Mesendoderm (in vitro differentiated cells): ENCODE data around the gene PIP5K1A.

Experiments
- DNase-seq: peaks from one replicate; pipeline ENCODE4 v3.0.0; 2013
- H2AK5ac ChIP-seq: 2 replicates; pipeline ENCODE4 v1.6.1; 2013; ENCODE audit warnings: low read length, inconsistent platforms
- H2BK120ac ChIP-seq: 2 replicates; pipeline ENCODE4 v1.6.1; 2013; ENCODE audit warnings: low read depth, mild to moderate bottlenecking, low read length, moderate library complexity, mixed read lengths
- H2BK15ac ChIP-seq: replicated peaks from 2 replicates; pipeline ENCODE4 v1.6.1; 2013; ENCODE audit warnings: low read depth, mild to moderate bottlenecking, moderate library complexity
- H2BK5ac ChIP-seq: 2 replicates; pipeline ENCODE4 v1.6.1; 2013; ENCODE audit warnings: low read length, inconsistent platforms
- H3K18ac ChIP-seq: 2 replicates; pipeline ENCODE4 v1.6.1; 2013; ENCODE audit warnings: mild to moderate bottlenecking, low read length, mixed read lengths
- H3K23ac ChIP-seq: one replicate; pipeline ENCODE4 v1.6.1; 2013; ENCODE audit warnings: low read length
- H3K27ac ChIP-seq: 2 replicates; pipeline ENCODE4 v1.5.1; 2013; ENCODE audit warnings: low read depth, mild to moderate bottlenecking, inconsistent platforms, low read length, moderate library complexity
- H3K27me3 ChIP-seq: 2 replicates; pipeline ENCODE4 v1.6.1; 2013; ENCODE audit warnings: low read length, control low read depth, mild to moderate bottlenecking, inconsistent platforms; ENCODE audit not compliant: insufficient read depth, poor library complexity
- H3K36me3 ChIP-seq: 2 replicates; pipeline ENCODE4 v1.6.1; 2013; ENCODE audit warnings: low read length, inconsistent platforms; ENCODE audit not compliant: control insufficient read depth, insufficient read depth
- H3K4ac ChIP-seq: one replicate; pipeline ENCODE4 v1.6.1; 2013; ENCODE audit warnings: low read depth, mild to moderate bottlenecking, low read length, moderate library complexity
- H3K4me1 ChIP-seq: 2 replicates; pipeline ENCODE4 v1.6.1; 2013; ENCODE audit warnings: low read depth, low read length, inconsistent platforms; ENCODE audit not compliant: control insufficient read depth
- H3K4me2 ChIP-seq: 2 replicates; pipeline ENCODE4 v1.6.1; 2013; ENCODE audit warnings: low read length
- H3K4me3 ChIP-seq: 2 replicates; pipeline ENCODE4 v1.5.1; 2013; ENCODE audit warnings: mild to moderate bottlenecking, low read length
- H3K56ac ChIP-seq: one replicate; pipeline ENCODE4 v1.6.1; 2013; ENCODE audit warnings: low read length
- H3K79me1 ChIP-seq: 2 replicates; pipeline ENCODE4 v1.6.1; 2013; ENCODE audit warnings: low read length, inconsistent platforms
- H3K79me2 ChIP-seq: 2 replicates; pipeline ENCODE4 v1.6.1; 2013; ENCODE audit warnings: mild to moderate bottlenecking, low read length; ENCODE audit not compliant: control insufficient read depth, insufficient read depth
- H3K9ac ChIP-seq: 2 replicates; pipeline ENCODE4 v1.6.1; 2013; ENCODE audit warnings: low read length, inconsistent platforms
- H4K5ac ChIP-seq: one replicate; pipeline ENCODE4 v1.6.1; 2013; ENCODE audit warnings: low read length
- H4K8ac ChIP-seq: one replicate; pipeline ENCODE4 v1.6.1; 2013; ENCODE audit warnings: low read depth, mild to moderate bottlenecking, control low read depth, low read length, moderate library complexity
- WGBS: extraction: QIAGEN DNeasy Blood & Tissue Kit; methylation state at CpG from one replicate; pipeline ENCODE4 v1.1.7; 2013; ENCODE audit warnings: low lambda C conversion rate, missing lambda C conversion rate; ENCODE audit not compliant: insufficient coverage; ENCODE audit errors: extremely low coverage; 5-methylcytosine and 5-hydroxymethylcytosine counted together

Gene PIP5K1A

GRCh38 chr1:151222130-151222529, 23.8 kb downstream of the PIP5K1A start:
- no CpG with 5 or more reads among the region's 4 CpGs for WGBS
- peaks cover 29% of the 10 kb centered on the region for H3K79me2 ChIP-seq
- peaks cover 1% of the 10 kb centered on the region for H3K36me3 ChIP-seq
- no peak overlapping the region for H3K4me2 ChIP-seq
- no peak overlapping the region for H3K56ac ChIP-seq
- no peak overlapping the region for H2BK120ac ChIP-seq
- H4K5ac ChIP-seq = no peak overlapping the region
- no peaks in the 10 kb centered on the region for H3K27me3 ChIP-seq
- H2BK15ac ChIP-seq = no peak overlapping the region
- no peak overlapping the region for H3K4ac ChIP-seq
- peak; percentile 45 for DNase-seq
- H4K8ac ChIP-seq = no peak overlapping the region
- no peak overlapping the region for H2AK5ac ChIP-seq
- no peak overlapping the region for H2BK5ac ChIP-seq
- H3K79me1 ChIP-seq = peaks cover 12% of the 10 kb centered on the region
- no peak overlapping the region for H3K23ac ChIP-seq
- no peak overlapping the region for H3K9ac ChIP-seq
- no peak overlapping the region for H3K18ac ChIP-seq
- H3K27ac ChIP-seq = no peak overlapping the region
- no peaks in the 10 kb centered on the region for H3K4me1 ChIP-seq
- no peak overlapping the region for H3K4me3 ChIP-seq

GRCh38 chr1:151235235-151235634, 36.9 kb downstream of the PIP5K1A start:
- Histone ChIP-seq H3K9ac (no peak overlapping the region), H2BK5ac (no peak overlapping the region), H3K4me2 (no peak overlapping the region), H3K27me3 (no peaks in the 10 kb centered on the region), H2BK120ac (no peak overlapping the region), H3K23ac (no peak overlapping the region), H4K5ac (no peak overlapping the region), H3K36me3 (peaks cover 24% of the 10 kb centered on the region), H4K8ac (no peak overlapping the region), H2BK15ac (no peak overlapping the region), H3K79me2 (no peaks in the 10 kb centered on the region), H3K56ac (no peak overlapping the region), H3K4me1 (no peaks in the 10 kb centered on the region), H3K79me1 (no peaks in the 10 kb centered on the region), H3K4ac (no peak overlapping the region), H3K4me3 (no peak overlapping the region), H3K18ac (no peak overlapping the region), H2AK5ac (no peak overlapping the region), H3K27ac (no peak overlapping the region)
- no CpG with 5 or more reads among the region's 6 CpGs for WGBS
- no peak for DNase-seq

DNA sequence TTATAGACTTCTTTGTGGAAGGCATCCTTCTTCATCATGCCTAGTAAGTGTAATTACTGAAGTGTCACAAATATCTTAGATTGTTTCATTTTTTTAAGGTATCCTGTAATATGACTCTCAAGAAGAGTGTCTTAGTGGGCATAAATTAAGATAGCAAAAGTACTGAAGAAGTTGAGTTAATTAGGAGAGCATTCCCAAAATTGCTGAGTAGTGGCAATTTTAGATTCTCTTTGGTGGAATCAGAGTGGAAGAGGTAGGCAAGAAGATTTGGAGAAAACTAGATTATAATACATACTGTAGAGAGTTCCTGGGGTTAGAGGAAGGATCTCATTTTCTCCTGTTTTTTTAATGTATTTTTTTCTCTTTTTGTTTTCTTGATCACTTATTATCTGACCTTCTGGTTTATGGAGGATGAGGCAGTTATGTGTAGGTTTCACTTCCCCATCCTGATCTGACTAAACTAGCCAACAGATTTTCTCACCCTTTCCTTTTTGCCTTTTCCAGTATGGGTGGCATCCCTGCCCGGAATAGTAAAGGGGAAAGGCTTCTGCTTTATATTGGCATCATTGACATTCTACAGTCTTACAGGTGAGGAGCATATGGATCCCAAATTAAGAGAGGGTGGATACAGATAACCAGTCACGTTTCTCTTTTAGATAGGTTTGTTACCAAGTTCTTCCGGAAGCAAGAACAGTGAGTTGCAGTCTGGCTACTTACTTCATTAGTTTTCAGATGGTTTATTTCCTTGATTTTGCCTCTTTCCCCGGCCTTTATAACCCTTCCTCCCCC, 39.5 kb downstream of the PIP5K1A start:
- H3K56ac ChIP-seq = no peak overlapping the region
- no peak overlapping the region for H3K9ac ChIP-seq
- no peak for DNase-seq
- H4K8ac ChIP-seq = no peak overlapping the region
- no peak overlapping the region for H3K18ac ChIP-seq
- no peak overlapping the region for H2BK15ac ChIP-seq
- H3K4ac ChIP-seq = no peak overlapping the region
- no peaks in the 10 kb centered on the region for H3K79me2 ChIP-seq
- no peak overlapping the region for H3K23ac ChIP-seq
- no peak overlapping the region for H3K27ac ChIP-seq
- no peaks in the 10 kb centered on the region for H3K79me1 ChIP-seq
- no peak overlapping the region for H2BK5ac ChIP-seq
- H3K4me1 ChIP-seq = no peaks in the 10 kb centered on the region
- no peak overlapping the region for H2BK120ac ChIP-seq
- H2AK5ac ChIP-seq = no peak overlapping the region
- no peak overlapping the region for H3K4me3 ChIP-seq
- no peak overlapping the region for H3K4me2 ChIP-seq
- WGBS = no CpG with 5 or more reads among the region's 4 CpGs
- H4K5ac ChIP-seq = no peak overlapping the region
- H3K36me3 ChIP-seq = peaks cover 16% of the 10 kb centered on the region
- H3K27me3 ChIP-seq = no peaks in the 10 kb centered on the region

DNA sequence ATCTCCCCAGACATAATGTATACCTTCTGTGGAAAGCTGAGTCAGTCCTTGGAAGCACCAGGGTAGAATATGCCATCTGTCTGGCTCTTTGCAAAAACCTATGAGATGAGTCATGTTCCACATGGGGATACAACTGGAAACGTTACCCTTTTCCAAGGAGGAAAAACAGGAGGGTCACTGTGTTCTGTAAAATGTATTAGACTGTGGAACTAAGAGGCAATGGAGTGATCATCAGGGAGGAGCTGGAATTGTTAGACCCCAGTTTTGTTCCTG, 40.1 kb downstream of the PIP5K1A start:
- Histone ChIP-seq H3K9ac (no peak overlapping the region), H2AK5ac (no peak overlapping the region), H3K36me3 (peaks cover 20% of the 10 kb centered on the region), H3K23ac (no peak overlapping the region), H2BK120ac (no peak overlapping the region), H3K4ac (no peak overlapping the region), H2BK5ac (no peak overlapping the region), H4K5ac (no peak overlapping the region), H3K56ac (no peak overlapping the region), H3K18ac (no peak overlapping the region), H3K4me2 (no peak overlapping the region), H3K79me2 (no peaks in the 10 kb centered on the region), H3K79me1 (no peaks in the 10 kb centered on the region), H3K4me1 (no peaks in the 10 kb centered on the region), H4K8ac (no peak overlapping the region), H3K4me3 (no peak overlapping the region), H3K27me3 (no peaks in the 10 kb centered on the region), H2BK15ac (no peak overlapping the region), H3K27ac (no peak overlapping the region)
- WGBS = no CpG with 5 or more reads among the region's 1 CpG
- no peak for DNase-seq

- Histone ChIP-seq H4K5ac (no peak overlapping the region), H2BK120ac (no peak overlapping the region), H4K8ac (no peak overlapping the region), H2BK5ac (no peak overlapping the region), H3K9ac (no peak overlapping the region), H2AK5ac (no peak overlapping the region), H3K4me3 (no peak overlapping the region), H3K79me1 (no peaks in the 10 kb centered on the region), H3K27me3 (no peaks in the 10 kb centered on the region), H3K36me3 (peaks cover 13% of the 10 kb centered on the region), H3K27ac (no peak overlapping the region), H3K79me2 (no peaks in the 10 kb centered on the region), H3K18ac (no peak overlapping the region), H3K56ac (no peak overlapping the region), H3K4me1 (no peaks in the 10 kb centered on the region), H3K23ac (no peak overlapping the region), H3K4me2 (no peak overlapping the region), H3K4ac (no peak overlapping the region), H2BK15ac (no peak overlapping the region)
- WGBS = no CpG with 5 or more reads among the region's 2 CpGs
- DNase-seq = no peak
Observed at GRCh38 chr1:151242442-151242841, 44.1 kb downstream of the PIP5K1A start.

DNA sequence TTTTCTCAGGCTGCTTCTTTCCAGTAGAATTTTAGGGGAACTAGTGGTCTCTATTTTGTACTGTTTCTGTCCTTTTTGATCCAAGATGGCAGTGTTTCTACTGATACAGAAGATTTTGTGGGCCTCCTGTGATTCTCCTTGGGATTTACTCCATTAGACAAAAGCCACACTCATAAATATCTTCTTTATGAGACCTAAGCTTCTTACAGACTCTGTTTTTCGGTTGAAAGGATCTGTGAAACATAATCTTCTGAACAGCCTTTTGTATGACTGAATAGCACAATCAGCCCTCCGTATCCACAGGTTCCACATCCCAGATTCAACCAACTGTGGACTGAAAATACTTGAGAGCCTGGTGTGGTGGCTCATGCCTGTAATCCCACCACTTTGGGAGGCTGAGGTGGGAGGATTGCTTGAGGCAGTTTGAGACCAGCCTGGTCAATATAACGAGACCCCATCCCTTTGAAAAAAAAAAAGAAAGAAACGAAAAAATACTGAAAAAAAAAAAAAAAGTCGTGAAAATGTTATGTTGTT, 45.4 kb downstream of the PIP5K1A start:
- no peak overlapping the region for H3K18ac ChIP-seq
- no peak overlapping the region for H2BK5ac ChIP-seq
- H2AK5ac ChIP-seq = no peak overlapping the region
- H2BK120ac ChIP-seq = no peak overlapping the region
- H3K4me3 ChIP-seq = no peak overlapping the region
- H3K4ac ChIP-seq = no peak overlapping the region
- no peak overlapping the region for H3K9ac ChIP-seq
- no peak for DNase-seq
- H3K56ac ChIP-seq = no peak overlapping the region
- no peak overlapping the region for H2BK15ac ChIP-seq
- H3K27me3 ChIP-seq = no peaks in the 10 kb centered on the region
- H3K27ac ChIP-seq = no peak overlapping the region
- no CpG with 5 or more reads among the region's 5 CpGs for WGBS
- H3K36me3 ChIP-seq = peaks cover 14% of the 10 kb centered on the region
- no peaks in the 10 kb centered on the region for H3K4me1 ChIP-seq
- H3K79me2 ChIP-seq = no peaks in the 10 kb centered on the region
- H3K23ac ChIP-seq = no peak overlapping the region
- H3K79me1 ChIP-seq = no peaks in the 10 kb centered on the region
- no peak overlapping the region for H4K8ac ChIP-seq
- H4K5ac ChIP-seq = no peak overlapping the region
- H3K4me2 ChIP-seq = no peak overlapping the region
